Mesenchymal stem cell (in vitro differentiated cells and primary cell): ENCODE results near the gene MAN1A1.

Experiments
- DNase-seq: peaks from one replicate; pipeline ENCODE4 v3.0.0-alpha.2; 2013
- H2AFZ ChIP-seq: one replicate; pipeline ENCODE4 v1.6.1; 2013; ENCODE audit warnings: low read depth, mild to moderate bottlenecking, control low read depth, inconsistent platforms, low read length, moderate library complexity
- H2AK5ac ChIP-seq: 2 replicates; pipeline ENCODE4 v1.6.1; 2013; ENCODE audit warnings: low read length, moderate library complexity, mild to moderate bottlenecking, inconsistent platforms; ENCODE audit not compliant: severe bottlenecking
- H2BK120ac ChIP-seq: one replicate; pipeline ENCODE4 v1.6.1; 2013; ENCODE audit warnings: low read depth, mild to moderate bottlenecking, inconsistent platforms, low read length, moderate library complexity
- H2BK12ac ChIP-seq, 2 experiments: one replicate each; pipeline ENCODE4 v1.6.1; 2013; ENCODE audit warnings: inconsistent platforms in 2 of 2, low read length in 2 of 2, mild to moderate bottlenecking in 2 of 2, moderate library complexity in 2 of 2, control low read depth in 1 of 2
- H2BK15ac ChIP-seq: one replicate; pipeline ENCODE4 v1.6.1; 2013; ENCODE audit warnings: mild to moderate bottlenecking, low read depth, inconsistent platforms; ENCODE audit not compliant: poor library complexity, severe bottlenecking
- H2BK5ac ChIP-seq: 2 replicates; pipeline ENCODE4 v1.6.1; 2013; ENCODE audit warnings: low read depth, mild to moderate bottlenecking, low read length, control low read depth, inconsistent platforms; ENCODE audit not compliant: poor library complexity, severe bottlenecking
- H3K14ac ChIP-seq, 2 experiments: one replicate each; pipeline ENCODE4 v1.6.1; 2013; ENCODE audit warnings: inconsistent platforms in 2 of 2, low read length in 2 of 2, control low read depth in 1 of 2, mild to moderate bottlenecking in 1 of 2, moderate library complexity in 1 of 2
- H3K18ac ChIP-seq, 2 experiments: one replicate each; pipeline ENCODE4 v1.6.1; 2013; ENCODE audit warnings: inconsistent platforms in 2 of 2, low read length in 2 of 2, control low read depth in 1 of 2, low read depth in 1 of 2, mild to moderate bottlenecking in 1 of 2
- H3K23ac ChIP-seq, 2 experiments: one replicate each; pipeline ENCODE4 v1.6.1; 2013; ENCODE audit warnings: inconsistent platforms in 2 of 2, low read length in 2 of 2, mild to moderate bottlenecking in 2 of 2, moderate library complexity in 2 of 2, control low read depth in 1 of 2
- H3K27ac ChIP-seq: 2 replicates; pipeline ENCODE4 v1.5.1; 2013; ENCODE audit warnings: mild to moderate bottlenecking, moderate library complexity, low read length, control low read depth, inconsistent platforms; ENCODE audit not compliant: poor library complexity, severe bottlenecking
- H3K27me3 ChIP-seq, 2 experiments: 2 replicates each; pipeline versions ENCODE4 v1.6.1 to v1.7.0; 2013; ENCODE audit warnings: low read length in 2 of 2, mild to moderate bottlenecking in 2 of 2, moderate library complexity in 2 of 2, control low read depth in 1 of 2, inconsistent platforms in 1 of 2; ENCODE audit not compliant: control insufficient read depth in 1 of 2, insufficient read depth in 1 of 2
- H3K36me3 ChIP-seq, 2 experiments: 2 replicates each; pipeline versions ENCODE4 v1.6.1 to v1.7.0; 2013; ENCODE audit warnings: low read length in 2 of 2, control low read depth in 1 of 2, inconsistent platforms in 1 of 2, low read depth in 1 of 2, mild to moderate bottlenecking in 1 of 2; ENCODE audit not compliant: insufficient read depth in 2 of 2, control insufficient read depth in 1 of 2
- H3K4ac ChIP-seq, 2 experiments: one replicate each; pipeline ENCODE4 v1.6.1; 2013; ENCODE audit warnings: inconsistent platforms in 2 of 2, low read length in 2 of 2, mild to moderate bottlenecking in 2 of 2, moderate library complexity in 2 of 2, control low read depth in 1 of 2, low read depth in 1 of 2
- H3K4me1 ChIP-seq: 2 replicates; pipeline ENCODE4 v1.6.1; 2013; ENCODE audit warnings: low read depth, low read length, control low read depth; ENCODE audit not compliant: control insufficient read depth, insufficient read depth
- H3K4me2 ChIP-seq: 2 replicates; pipeline ENCODE4 v1.6.1; 2013; ENCODE audit warnings: low read length, mild to moderate bottlenecking, inconsistent platforms; ENCODE audit not compliant: poor library complexity, severe bottlenecking
- H3K4me3 ChIP-seq, 2 experiments: 2 replicates each; pipeline versions ENCODE4 v1.5.1 to v1.7.0; 2013; ENCODE audit warnings: low read length in 2 of 2, mild to moderate bottlenecking in 2 of 2, control low read depth in 1 of 2, low read depth in 1 of 2; ENCODE audit not compliant: insufficient read depth in 1 of 2
- H3K79me1 ChIP-seq: replicated peaks from 2 replicates; pipeline ENCODE4 v1.6.1; 2013; ENCODE audit warnings: mild to moderate bottlenecking, control low read depth, low read length, inconsistent platforms; ENCODE audit not compliant: poor library complexity, severe bottlenecking
- H3K9ac ChIP-seq: 2 replicates; pipeline ENCODE4 v1.7.0; 2013; ENCODE audit warnings: mild to moderate bottlenecking, low read length, moderate library complexity
- H3K9me3 ChIP-seq: 2 replicates; pipeline ENCODE4 v1.7.0; 2013; ENCODE audit warnings: mild to moderate bottlenecking, low read length; ENCODE audit not compliant: control insufficient read depth
- H4K8ac ChIP-seq: one replicate; pipeline ENCODE4 v1.6.1; 2013; ENCODE audit warnings: inconsistent platforms, mild to moderate bottlenecking, low read length, moderate library complexity
- H4K91ac ChIP-seq: one replicate; pipeline ENCODE4 v1.6.1; 2013; ENCODE audit warnings: mild to moderate bottlenecking, low read length, inconsistent platforms
- WGBS: methylation state at CpG from one replicate; pipeline ENCODE4 v1.1.7; 2013; ENCODE audit warnings: mixed read lengths; 5-methylcytosine and 5-hydroxymethylcytosine counted together

Gene MAN1A1

GRCh38 chr6:119334535-119335264, 14.9 kb downstream of the MAN1A1 start:
- peaks cover 17% of the 10 kb centered on the region for H3K79me1 ChIP-seq

DNA sequence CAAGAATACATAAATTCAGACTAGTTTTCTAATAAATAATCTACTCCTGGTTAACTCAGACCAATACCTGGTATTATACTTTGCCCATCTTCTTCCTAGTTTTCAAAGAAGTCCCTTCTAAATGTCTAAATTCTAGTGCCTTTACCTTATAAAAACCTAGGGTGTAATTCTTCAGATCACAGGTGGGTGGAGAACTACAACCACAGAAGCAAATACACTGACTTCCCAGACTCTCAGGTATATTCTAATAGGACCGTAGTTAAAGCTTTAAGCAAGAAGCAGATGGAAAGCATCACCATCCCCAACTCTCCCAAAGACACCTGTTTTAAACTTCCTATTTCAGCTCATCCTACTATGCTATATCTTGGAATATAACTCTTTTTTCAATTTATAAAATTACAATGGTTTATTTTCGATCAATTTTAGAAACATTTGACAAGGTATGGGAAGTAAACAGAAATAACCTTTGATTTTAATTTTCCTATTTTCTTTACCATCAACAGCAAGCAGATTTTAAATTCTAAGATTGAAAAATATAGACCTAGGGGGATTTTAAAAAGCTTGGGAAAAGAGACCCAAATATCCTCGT, 15.8 kb downstream of the MAN1A1 start:
- H2AFZ ChIP-seq = no peak overlapping the region
- no peak for DNase-seq
- H3K4me1 ChIP-seq = no peaks in the 10 kb centered on the region
- H3K79me1 ChIP-seq = peaks cover 18% of the 10 kb centered on the region
- no peaks in the 10 kb centered on the region for H3K9me3 ChIP-seq
- no peak overlapping the region for H3K18ac ChIP-seq
- no peaks in the 10 kb centered on the region for H3K27me3 ChIP-seq
- H2BK120ac ChIP-seq = no peak overlapping the region
- H4K91ac ChIP-seq = no peak overlapping the region
- H3K23ac ChIP-seq = no peak overlapping the region
- no peak overlapping the region for H3K4me2 ChIP-seq
- no peak overlapping the region for H2BK5ac ChIP-seq
- no peak overlapping the region for H2BK15ac ChIP-seq
- H4K8ac ChIP-seq = no peak overlapping the region
- H3K27ac ChIP-seq = no peak overlapping the region
- H3K14ac ChIP-seq = no peak overlapping the region
- 88% methylated on average over 1 of the region's 3 CpGs for WGBS
- H3K4ac ChIP-seq = no peak overlapping the region
- H3K36me3 ChIP-seq = peaks cover 0 to 52% of the 10 kb centered on the region in 2 experiments
- no peak overlapping the region for H3K4me3 ChIP-seq
- H3K9ac ChIP-seq = no peak overlapping the region
- H2AK5ac ChIP-seq = no peak overlapping the region
- H2BK12ac ChIP-seq = no peak overlapping the region

More at GRCh38 chr6:119334535-119335264, 14.9 kb downstream of the MAN1A1 start:
- no peak overlapping the region for H4K8ac ChIP-seq
- no peaks in the 10 kb centered on the region for H3K27me3 ChIP-seq
- 100% methylated on average over 1 of the region's 1 CpG for WGBS
- H3K4me1 ChIP-seq = no peaks in the 10 kb centered on the region
- H2AK5ac ChIP-seq = no peak overlapping the region
- no peak overlapping the region for H2BK5ac ChIP-seq
- no peak overlapping the region for H2BK120ac ChIP-seq
- H3K4me3 ChIP-seq = no peak overlapping the region
- peaks cover 0 to 59% of the 10 kb centered on the region in 2 experiments for H3K36me3 ChIP-seq
- H2BK12ac ChIP-seq = no peak overlapping the region
- H3K27ac ChIP-seq = no peak overlapping the region
- no peak overlapping the region for H2BK15ac ChIP-seq
- H4K91ac ChIP-seq = no peak overlapping the region
- no peak overlapping the region for H3K18ac ChIP-seq
- H2AFZ ChIP-seq = no peak overlapping the region
- no peak overlapping the region for H3K23ac ChIP-seq
- H3K14ac ChIP-seq = no peak overlapping the region
- H3K4me2 ChIP-seq = no peak overlapping the region
- H3K9ac ChIP-seq = peak overlapping the region; percentile 8
- no peak overlapping the region for H3K4ac ChIP-seq
- no peak for DNase-seq
- no peaks in the 10 kb centered on the region for H3K9me3 ChIP-seq

DNA sequence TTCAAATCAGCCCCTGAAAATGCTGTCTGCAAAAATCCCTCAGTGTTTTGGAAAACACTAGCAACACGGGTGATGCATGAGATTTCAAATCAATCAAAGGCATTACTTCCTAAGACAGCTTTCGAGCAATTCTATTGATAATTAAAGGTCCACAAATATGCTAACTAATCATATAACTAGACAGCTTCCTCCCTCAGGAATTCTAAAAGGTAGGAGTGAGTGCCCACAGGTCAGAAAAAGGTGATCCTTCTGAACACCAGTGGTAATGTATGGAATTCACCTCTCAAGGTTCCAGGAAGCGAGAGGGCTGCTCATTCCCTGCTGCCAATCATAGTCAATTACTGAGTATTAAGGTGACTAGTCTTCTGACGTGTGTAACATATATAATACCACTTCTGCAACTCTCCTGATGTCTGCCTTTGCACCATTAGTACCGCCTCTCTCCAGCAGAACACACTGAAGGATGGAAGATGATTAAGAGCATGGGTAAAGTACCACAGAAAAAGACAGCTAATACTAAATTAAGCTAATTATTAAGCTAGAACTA, 16.4 kb downstream of the MAN1A1 start:
- 89% methylated on average over 1 of the region's 5 CpGs for WGBS
- Histone ChIP-seq H3K4me1 (no peaks in the 10 kb centered on the region), H4K91ac (no peak overlapping the region), H3K9me3 (no peaks in the 10 kb centered on the region), H3K23ac (no peak overlapping the region), H3K4me3 (no peak overlapping the region), H2BK120ac (no peak overlapping the region), H3K79me1 (peaks cover 15% of the 10 kb centered on the region), H3K18ac (no peak overlapping the region), H2BK5ac (no peak overlapping the region), H2AK5ac (no peak overlapping the region), H3K4ac (no peak overlapping the region), H3K14ac (no peak overlapping the region), H3K36me3 (peaks cover 0 to 52% of the 10 kb centered on the region in 2 experiments), H3K27me3 (no peaks in the 10 kb centered on the region), H3K9ac (no peak overlapping the region), H3K4me2 (no peak overlapping the region), H2BK12ac (no peak overlapping the region), H2BK15ac (no peak overlapping the region), H3K27ac (no peak overlapping the region), H4K8ac (no peak overlapping the region), H2AFZ (no peak overlapping the region)
- no peak for DNase-seq

GRCh38 chr6:119331663-119332286, 17.8 kb downstream of the MAN1A1 start:
- Histone ChIP-seq H3K4me2 (no peak overlapping the region), H3K9ac (no peak overlapping the region), H3K27ac (no peak overlapping the region), H3K27me3 (no peaks in the 10 kb centered on the region), H4K91ac (no peak overlapping the region), H2BK120ac (no peak overlapping the region), H3K18ac (no peak overlapping the region), H2AK5ac (no peak overlapping the region), H2BK15ac (no peak overlapping the region), H3K4ac (no peak overlapping the region), H3K9me3 (no peaks in the 10 kb centered on the region), H3K4me3 (no peak overlapping the region), H3K4me1 (no peaks in the 10 kb centered on the region), H2BK5ac (no peak overlapping the region), H2AFZ (no peak overlapping the region), H2BK12ac (no peak overlapping the region), H4K8ac (no peak overlapping the region), H3K14ac (no peak overlapping the region), H3K23ac (no peak overlapping the region), H3K36me3 (peaks cover 0 to 50% of the 10 kb centered on the region in 2 experiments), H3K79me1 (peaks cover 17% of the 10 kb centered on the region)
- WGBS = no CpG with 5 or more reads among the region's 2 CpGs
- DNase-seq = no peak
